Panc1 (cell line): ENCODE data around the gene PLEKHG2. TPM values are rescaled to one million over a fixed set of nuclear protein-coding genes. Genes with fewer than 3 reads are reported as not detected.
A peak's percentile ranks its signal among the peaks of the same experiment; 100 is the strongest.

Source experiments
- ATAC-seq: fragments of 200-7000 bp; cut with Tn5 transposase; 2 replicates; pipeline ENCODE4 v1.9.1; 2020; ENCODE audit warnings: mild to moderate bottlenecking, moderate library complexity
- BruUV-seq: library from RNA; stranded (reverse); fragments of 400-500 nt; replicated peaks from 2 replicates; lab custom pipeline; 2021; lab: Mats Ljungman, UMichigan
- CTCF ChIA-PET: fragments of 300-600 bp; sonication (Branson Sonifier 250); formaldehyde crosslinking; loops from one replicate; lab custom pipeline; 2022; ENCODE audit warnings: antibody characterized with exemption; lab: Charles Lee
- POLR2A ChIA-PET: fragments of 300-600 bp; sonication (Branson Sonifier 250); formaldehyde crosslinking; loops from one replicate; lab custom pipeline; 2022; ENCODE audit warnings: antibody characterized with exemption; lab: Charles Lee
- DNase-seq: peaks from one replicate; pipeline ENCODE4 v3.0.0-alpha.2; 2010; ENCODE audit warnings: low read depth, low spot score
- H3K27ac ChIP-seq: 2 replicates; pipeline ENCODE4 v1.5.1; 2011; ENCODE audit warnings: mild to moderate bottlenecking, low read length, inconsistent platforms
- H3K27me3 ChIP-seq: fragments of 200-500 bp; sonication (Bioruptor generic); 2 replicates; pipeline ENCODE4 v1.6.0; 2014; ENCODE audit warnings: low read length, inconsistent platforms; ENCODE audit not compliant: control insufficient read depth, insufficient read depth
- H3K36me3 ChIP-seq: fragments of 200-500 bp; sonication (Bioruptor generic); 2 replicates; pipeline ENCODE4 v1.5.1; 2014; ENCODE audit warnings: inconsistent platforms, mild to moderate bottlenecking, low read length, moderate library complexity; ENCODE audit not compliant: control insufficient read depth, insufficient read depth
- H3K4me1 ChIP-seq: 2 replicates; pipeline ENCODE4 v1.5.1; 2011; ENCODE audit warnings: inconsistent platforms, mild to moderate bottlenecking, low read length, moderate library complexity; ENCODE audit not compliant: control insufficient read depth, insufficient read depth
- H3K4me3 ChIP-seq, 2 experiments: 2 replicates each; pipeline ENCODE4 v1.5.1; 2011 to 2012; ENCODE audit warnings: low read depth in 2 of 2, low read length in 2 of 2, mild to moderate bottlenecking in 2 of 2, inconsistent platforms in 1 of 2, moderate library complexity in 1 of 2
- H3K9me3 ChIP-seq: fragments of 200-500 bp; sonication (Bioruptor generic); 2 replicates; pipeline ENCODE4 v1.5.1; 2014; ENCODE audit warnings: low read depth, mild to moderate bottlenecking, inconsistent platforms, low read length, moderate library complexity; ENCODE audit not compliant: control insufficient read depth, insufficient read depth
- POLR2AphosphoS5 ChIP-seq: IDR thresholded peaks from 2 replicates; pipeline ENCODE4 v1.6.1; 2012; ENCODE audit warnings: mild to moderate bottlenecking, low read depth, low read length, moderate library complexity
- REST ChIP-seq, 2 experiments: IDR thresholded peaks; 2 replicates each; pipeline ENCODE4 v1.6.1; 2011 to 2012; ENCODE audit warnings: low read depth in 2 of 2, control low read depth in 1 of 2, low read length in 1 of 2, mild to moderate bottlenecking in 1 of 2, moderate library complexity in 1 of 2; ENCODE audit not compliant: insufficient read depth in 1 of 2
- SIN3A ChIP-seq: IDR thresholded peaks from 2 replicates; pipeline ENCODE4 v1.6.1; 2012; ENCODE audit warnings: low read depth, mild to moderate bottlenecking, low read length, moderate library complexity, borderline replicate concordance; ENCODE audit not compliant: insufficient read depth
- TCF7L2 ChIP-seq: IDR thresholded peaks from 2 replicates; pipeline ENCODE4 v1.6.1; 2011; ENCODE audit warnings: mild to moderate bottlenecking, low read depth, low read length, inconsistent platforms
- in situ Hi-C: cut with HindIII; loops from 2 replicates; pipeline ENCODE4 v1.10.0; 2016; ENCODE audit warnings: low sequenced_read_pairs, low pct_unique_long_range_greater_than_20kb
- intact Hi-C: fragments of 100-400 bp; cut with micrococcal nuclease; formaldehyde crosslinking; loops from one replicate; pipeline ENCODE4 v1.10.0; 2022; ENCODE audit not compliant: unreplicated experiment
- total RNA-seq: library from RNA; stranded (reverse); gene quantifications from one replicate; pipeline ENCODE4 v1.2.1, GENCODE V29; 2021; ENCODE audit not compliant: unreplicated experiment
- TF ChIP-seq, protein P1 (sequence below): fragments of 450-650 bp; IDR thresholded peaks from 2 replicates; pipeline ENCODE4 v1.5.1; 2017; ENCODE audit warnings: mild to moderate bottlenecking

PLEKHG2 gene
- total RNA-seq, 1 experiment from 2014 or later: 1,988 TPM

- no TSS peak for BruUV-seq
- intact Hi-C loops (no loop called here), in situ Hi-C loops (no loop called here)
- H3K27me3 ChIP-seq: no peaks in the 10 kb centered on the region
- ATAC-seq (no peak), DNase-seq (no peak)
- no peaks in the 10 kb centered on the region for H3K9me3 ChIP-seq
- ChIA-PET CTCF (interaction anchor here (0.6 to 4.6 kb wide), 6 partner anchors 10 to 37 kb away, joined by 5 to 144 read pairs (median 8); partner anchors contain the start of genes MED29, PAF1 and RPS16), POLR2A (interaction anchor here (0.6 to 15.7 kb wide), 16 partner anchors 9 to 666 kb away, joined by 3 to 524 read pairs (median 8); partner anchors contain the start of genes MED29, PAF1, RPS16 and SAMD4B)
- H3K4me1 ChIP-seq: peaks cover 72% of the 10 kb centered on the region
- peaks cover 7% of the 10 kb centered on the region for H3K36me3 ChIP-seq
- peak overlapping the region; percentile 92 for H3K27ac ChIP-seq
- TF ChIP-seq REST (IDR thresholded peaks at IDR 0.05; ENCODE audit: insufficient read depth in 1 of 2, low read depth in 2 of 2, low read length in 1 of 2) (no peak), SIN3A (no peak), POLR2AphosphoS5 (no peak), TCF7L2 (no peak)
- TF ChIP-seq, protein P1, sequence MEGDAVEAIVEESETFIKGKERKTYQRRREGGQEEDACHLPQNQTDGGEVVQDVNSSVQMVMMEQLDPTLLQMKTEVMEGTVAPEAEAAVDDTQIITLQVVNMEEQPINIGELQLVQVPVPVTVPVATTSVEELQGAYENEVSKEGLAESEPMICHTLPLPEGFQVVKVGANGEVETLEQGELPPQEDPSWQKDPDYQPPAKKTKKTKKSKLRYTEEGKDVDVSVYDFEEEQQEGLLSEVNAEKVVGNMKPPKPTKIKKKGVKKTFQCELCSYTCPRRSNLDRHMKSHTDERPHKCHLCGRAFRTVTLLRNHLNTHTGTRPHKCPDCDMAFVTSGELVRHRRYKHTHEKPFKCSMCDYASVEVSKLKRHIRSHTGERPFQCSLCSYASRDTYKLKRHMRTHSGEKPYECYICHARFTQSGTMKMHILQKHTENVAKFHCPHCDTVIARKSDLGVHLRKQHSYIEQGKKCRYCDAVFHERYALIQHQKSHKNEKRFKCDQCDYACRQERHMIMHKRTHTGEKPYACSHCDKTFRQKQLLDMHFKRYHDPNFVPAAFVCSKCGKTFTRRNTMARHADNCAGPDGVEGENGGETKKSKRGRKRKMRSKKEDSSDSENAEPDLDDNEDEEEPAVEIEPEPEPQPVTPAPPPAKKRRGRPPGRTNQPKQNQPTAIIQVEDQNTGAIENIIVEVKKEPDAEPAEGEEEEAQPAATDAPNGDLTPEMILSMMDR: no peak
- peak overlapping the region; percentile 42 to 55 for H3K4me3 ChIP-seq
Measured at GRCh38 chr19:39407410-39407659, 5.1 kb upstream of the PLEKHG2 start.

- TF ChIP-seq TCF7L2 (no peak), REST (IDR thresholded peaks at IDR 0.05; ENCODE audit: insufficient read depth in 1 of 2, low read depth in 2 of 2, low read length in 1 of 2) (no peak)
- Histone ChIP-seq H3K4me1 (peaks cover 67% of the 10 kb centered on the region), H3K9me3 (no peaks in the 10 kb centered on the region), H3K27ac (peak overlapping the region; percentile 92), H3K27me3 (no peaks in the 10 kb centered on the region), H3K4me3 (peak overlapping the region; percentile 42 to 55), H3K36me3 (peaks cover 7% of the 10 kb centered on the region)
- BruUV-seq: no TSS peak
- ATAC-seq: peak; percentile 1
- POLR2A ChIA-PET: interaction anchor here (0.5 to 15.7 kb wide), 31 partner anchors 7 to 923 kb away, joined by 3 to 524 read pairs (median 5); partner anchors contain the start of genes EID2B, FBXO17, MED29 and PAF1
- peak; percentile 96 for DNase-seq
- CTCF ChIA-PET: interaction anchor here (0.6 to 4.6 kb wide), 12 partner anchors 8 to 446 kb away, joined by 3 to 144 read pairs (median 6); partner anchors contain the start of genes MED29, PAF1, RPS16 and SAMD4B
- intact Hi-C loops (no loop called here), in situ Hi-C loops (no loop called here)
Measured at GRCh38 chr19:39407660-39408391, 4.6 kb upstream of the PLEKHG2 start.
